ENCODE data around the gene GFRA4.

The GFRA4 gene

DNA sequence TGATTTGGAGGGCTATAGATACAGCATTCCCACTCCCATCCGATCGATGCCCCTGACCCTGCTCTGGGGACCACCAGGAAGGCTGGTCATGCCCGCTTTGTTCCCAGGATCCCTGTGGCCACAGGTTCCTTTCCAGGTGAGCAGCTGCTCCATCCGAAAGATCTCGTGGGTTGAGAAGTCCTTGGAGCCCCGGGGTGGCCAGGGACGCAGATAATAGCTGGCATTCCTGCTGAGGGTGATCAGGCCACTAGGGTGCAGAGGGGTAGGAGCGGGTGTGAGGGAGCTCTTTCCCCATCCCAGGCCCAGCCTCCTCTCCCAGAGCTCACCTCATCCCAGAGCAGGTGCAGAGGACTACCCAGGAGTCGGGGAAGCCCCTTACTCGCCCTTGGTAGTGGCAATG is 11.2 kb upstream of the GFRA4 start:
- no peak for DNase-seq (ENCODE audit: low read depth in 3 of 3)

DNA sequence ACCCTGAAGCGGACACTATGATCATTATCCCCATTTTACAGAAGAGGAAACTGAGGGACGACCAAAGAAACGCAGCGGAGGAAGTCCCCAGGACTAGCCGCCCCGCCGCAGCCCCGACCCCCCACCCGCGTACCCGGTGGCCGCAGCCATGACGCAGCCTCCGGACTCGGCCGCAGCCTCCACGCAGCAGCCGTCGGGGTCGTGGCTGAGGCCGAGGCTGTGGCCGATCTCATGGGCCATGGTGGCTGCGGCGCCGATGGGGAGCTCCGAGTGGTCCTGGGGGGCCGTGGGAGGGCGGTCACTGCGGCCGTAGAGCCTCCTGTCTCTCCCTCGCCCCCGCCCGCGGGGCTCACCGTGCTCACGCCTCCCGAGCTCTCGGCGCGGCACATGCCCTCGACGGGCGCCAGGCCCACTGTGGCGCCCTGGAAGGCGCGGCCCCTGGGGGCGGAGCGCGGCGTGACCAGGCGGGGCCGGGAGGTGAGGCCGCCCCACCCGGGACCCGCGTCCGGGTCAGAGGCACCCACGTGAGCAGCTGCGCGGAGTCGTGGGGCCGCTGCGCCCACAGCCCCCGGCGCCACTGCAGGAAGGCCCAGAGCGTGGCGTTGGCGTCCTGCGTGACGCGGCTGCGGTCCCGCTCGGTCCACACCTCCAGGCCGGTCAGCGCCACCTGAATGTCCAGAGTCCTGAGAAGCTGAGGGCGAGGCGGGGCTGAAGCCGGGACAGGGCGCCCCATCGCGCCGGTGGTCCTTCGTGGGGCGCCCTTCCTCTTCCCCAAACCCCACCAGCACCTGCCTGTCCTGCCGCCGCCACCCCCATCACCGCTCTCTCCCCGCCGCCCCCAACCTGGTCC is 10.2 kb upstream of the GFRA4 start:
- no peak for DNase-seq (ENCODE audit: low read depth in 3 of 3)

DNA sequence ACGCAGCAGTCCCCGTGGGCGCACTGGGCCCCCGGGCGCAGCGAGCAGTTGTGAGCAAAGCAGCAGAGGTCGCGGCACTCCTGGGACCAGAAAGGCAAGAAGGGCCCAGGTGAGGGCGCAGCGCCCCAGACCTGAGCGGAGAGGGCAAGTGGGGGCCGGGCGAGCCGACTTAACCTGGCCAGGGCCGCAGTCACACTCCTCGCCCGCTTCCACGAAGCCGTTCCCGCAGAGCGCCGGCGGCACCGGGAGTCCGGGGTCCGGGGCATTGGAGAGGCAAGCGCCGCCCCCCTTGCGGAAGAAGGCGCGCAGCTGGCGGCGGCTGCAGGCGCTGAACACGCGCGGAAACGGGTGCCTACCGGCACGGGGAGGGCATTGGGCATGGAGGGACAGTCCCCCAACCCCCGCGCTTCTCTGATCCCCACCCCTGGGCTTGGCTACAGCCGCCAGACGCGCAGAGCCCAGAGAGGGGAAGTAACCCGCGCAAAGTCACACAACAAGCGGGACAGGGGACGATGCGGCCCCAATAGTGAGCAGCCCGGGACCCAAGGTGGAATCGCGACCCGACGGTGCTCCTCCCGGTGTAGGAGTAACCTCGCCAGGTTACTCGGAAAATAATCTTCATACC is 9.5 kb upstream of the GFRA4 start:
- no peak for DNase-seq (ENCODE audit: low read depth in 3 of 3)

DNA sequence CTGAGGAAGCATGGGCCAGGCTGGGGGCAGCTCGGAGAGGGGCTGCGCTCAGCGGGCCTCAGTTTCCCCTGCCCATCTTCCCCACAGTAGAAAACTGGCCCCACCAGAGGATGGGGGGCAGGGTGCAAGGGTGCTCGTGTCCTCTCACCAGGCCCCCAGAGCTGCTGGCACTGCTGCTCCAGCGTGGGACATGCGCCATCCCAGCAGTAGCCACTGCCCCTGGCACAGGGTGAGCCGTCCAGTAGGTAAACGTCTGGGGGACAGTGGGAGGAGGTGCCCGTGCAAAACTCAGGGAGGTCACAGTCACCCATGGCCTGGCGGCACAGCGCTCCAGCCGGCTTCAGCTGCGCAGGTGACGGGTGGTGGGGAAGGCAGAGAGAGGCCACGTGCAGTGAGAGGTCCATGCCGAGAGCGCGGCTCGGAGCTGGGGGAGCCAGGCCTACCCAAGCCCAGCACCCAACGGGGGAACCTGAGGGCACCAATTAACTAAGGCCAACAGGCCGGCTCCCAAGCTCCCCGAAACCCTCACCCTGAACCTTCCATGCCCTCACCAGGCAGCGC is 8.9 kb upstream of the GFRA4 start:
- no peak for DNase-seq (ENCODE audit: low read depth in 3 of 3)

DNA sequence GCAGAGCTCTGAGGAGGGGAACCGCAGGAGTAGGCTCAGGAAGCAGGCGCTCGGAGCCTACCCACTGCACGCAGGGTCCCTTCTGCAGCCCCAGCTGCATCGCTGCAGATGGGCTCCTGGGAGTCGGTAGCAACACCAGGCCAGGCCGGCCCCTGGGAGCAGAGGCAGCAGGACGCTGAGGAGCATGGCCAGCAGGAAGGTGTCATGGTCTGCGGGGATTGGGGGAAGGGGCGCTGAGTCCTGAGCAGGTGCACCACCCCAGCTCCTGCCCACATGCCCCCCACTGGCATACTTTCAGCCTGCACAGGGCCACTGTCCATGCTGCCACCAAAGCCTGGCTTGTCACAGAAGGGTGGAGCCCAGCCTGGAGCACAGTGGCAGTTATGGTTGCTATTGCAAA is 7.7 kb upstream of the GFRA4 start:
- no peak for DNase-seq (ENCODE audit: low read depth in 3 of 3)

DNA sequence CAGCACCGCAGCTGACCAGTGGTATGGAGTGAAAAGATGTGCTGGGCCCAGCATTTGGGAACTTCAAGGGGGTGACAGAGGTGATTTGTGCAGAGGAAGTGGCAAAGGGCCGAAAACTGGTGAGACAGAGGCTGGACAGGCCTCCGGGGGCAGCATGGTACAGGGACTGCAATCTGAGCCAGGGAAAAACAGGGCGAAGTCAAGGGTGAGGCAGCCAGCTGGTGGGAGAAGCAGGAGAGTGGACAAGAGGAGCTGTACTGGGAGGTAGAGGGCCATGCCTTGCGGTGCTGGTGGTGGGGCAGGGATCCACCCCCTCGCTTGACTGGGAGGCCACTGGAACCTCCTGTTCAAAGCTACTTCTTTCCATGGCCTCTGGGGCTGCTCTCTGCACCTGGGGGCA is 7.3 kb upstream of the GFRA4 start:
- no peak for DNase-seq (ENCODE audit: low read depth in 3 of 3)

DNA sequence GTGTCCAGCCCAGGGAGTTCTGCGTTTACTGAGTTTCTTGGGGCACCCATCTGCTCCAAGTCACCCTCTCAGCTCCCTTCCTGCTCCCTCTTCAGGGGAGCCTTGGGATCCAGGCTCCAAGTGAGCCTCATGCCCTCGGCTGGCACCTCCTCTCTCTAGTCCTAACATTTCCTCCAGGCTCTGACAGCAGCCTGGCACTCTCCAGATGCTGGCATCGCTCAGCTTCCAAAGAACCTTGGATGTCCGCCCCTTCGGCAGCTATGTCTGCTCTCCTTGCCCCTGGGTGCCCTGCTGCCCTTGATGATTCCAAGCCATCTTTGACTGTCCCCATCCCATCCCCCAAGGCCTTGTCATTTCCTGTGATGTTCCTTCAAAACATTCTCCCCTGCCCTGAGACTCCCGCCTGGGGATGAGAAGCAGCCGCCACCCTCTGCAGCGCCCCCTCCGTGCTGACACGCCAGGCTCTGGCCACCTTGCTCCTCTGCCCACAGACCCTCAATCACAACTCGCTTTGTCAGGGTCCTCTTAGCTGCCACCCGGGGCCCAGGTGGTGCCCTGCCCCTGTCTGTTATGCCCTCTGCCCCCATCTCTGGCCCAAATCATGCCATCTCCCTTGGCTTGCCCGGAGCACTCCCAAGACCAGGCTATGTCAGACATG is 6.6 kb upstream of the GFRA4 start:
- no peak for DNase-seq (ENCODE audit: low read depth in 3 of 3)

DNA sequence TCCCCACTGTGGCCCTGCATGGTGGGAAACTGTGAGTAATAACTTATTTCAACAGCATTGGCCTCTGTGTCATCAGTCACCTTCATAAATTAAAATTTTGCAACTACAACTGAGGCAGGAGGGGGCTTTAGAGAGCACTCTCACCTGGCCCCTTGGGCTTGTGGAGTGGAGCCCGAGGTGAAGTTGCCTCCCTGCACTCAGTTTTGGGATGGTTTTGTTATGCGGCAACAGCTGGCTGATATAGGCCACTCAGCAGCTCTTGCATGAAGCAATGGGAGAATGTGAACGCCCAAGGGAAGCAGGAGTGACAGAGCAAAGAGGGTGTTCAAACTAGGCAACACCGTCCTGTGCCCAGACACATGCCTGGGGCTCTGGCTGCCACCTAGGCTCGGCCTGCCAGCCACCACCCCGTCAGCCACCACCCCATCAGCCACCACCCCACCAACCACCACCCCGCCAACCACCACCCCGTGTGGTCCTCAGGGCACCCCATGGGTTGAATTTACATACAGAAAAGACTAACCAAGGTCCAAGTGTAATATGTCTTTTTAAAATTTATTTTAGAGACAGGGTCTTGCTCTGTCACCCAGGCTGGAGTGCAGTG is 4.3 kb upstream of the GFRA4 start:
- DNase-seq (ENCODE audit: low read depth in 3 of 3), result no peak

DNA sequence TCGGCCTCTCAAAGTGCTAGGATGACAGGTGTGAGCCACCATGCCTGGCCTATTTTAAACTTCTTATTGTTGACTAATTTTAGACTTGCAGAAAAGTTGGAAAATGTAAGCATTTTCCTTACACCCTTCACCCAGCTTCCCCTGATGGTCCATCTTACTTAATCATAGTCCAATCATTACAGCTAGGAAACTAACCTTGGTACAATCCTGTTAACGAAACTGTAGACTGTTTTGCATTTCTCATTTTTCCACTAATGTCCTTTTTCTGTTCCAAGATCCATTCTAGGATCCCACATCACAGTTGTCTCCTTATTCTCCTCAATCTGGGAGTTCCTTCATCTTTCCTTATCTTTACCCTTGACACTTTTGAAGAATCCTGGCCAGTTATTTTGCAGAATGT is 659 bp upstream of the GFRA4 start:
- DNase-seq (ENCODE audit: low read depth in 3 of 3), result no peak

DNA sequence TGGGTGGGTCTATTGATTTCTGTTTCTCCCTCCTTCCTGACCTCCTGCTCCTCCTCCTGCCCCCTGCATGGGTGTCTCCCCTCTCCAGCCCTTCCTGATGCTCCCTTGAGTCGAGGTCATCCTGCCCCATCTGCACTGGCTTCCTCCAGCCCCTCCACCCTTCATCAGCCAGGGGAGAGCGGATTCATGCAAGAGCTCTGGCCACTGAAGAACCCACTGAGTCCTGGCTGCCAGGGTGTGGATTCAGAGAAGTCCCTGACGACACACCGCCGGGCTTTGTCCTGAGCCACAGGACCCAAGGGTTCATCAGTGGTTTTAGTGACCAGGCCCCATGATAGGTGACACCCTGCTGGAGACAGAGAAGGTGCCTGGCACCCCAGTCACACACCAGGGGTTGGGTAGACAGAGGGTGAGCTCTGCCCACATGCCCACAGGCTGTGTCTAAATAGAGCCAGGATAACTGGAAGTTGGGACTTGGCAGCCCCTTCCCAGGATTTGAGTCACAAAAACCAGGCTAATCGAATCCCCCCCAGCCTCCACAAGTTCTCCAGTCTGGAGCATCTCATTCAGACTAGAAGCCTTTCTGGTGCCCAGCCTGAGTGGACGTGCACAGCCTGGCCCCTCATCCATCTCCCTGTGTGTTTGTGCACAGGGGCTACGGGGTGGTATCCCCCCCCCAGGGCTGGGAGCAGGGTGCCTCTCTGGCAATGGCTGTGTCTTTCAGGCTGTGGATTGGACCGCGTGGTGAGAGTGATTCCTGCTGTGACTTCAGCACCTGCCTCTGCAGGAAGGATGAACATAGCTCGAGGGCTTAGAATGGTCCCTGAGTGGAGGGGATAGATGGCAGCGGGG is 1.2 kb downstream of the GFRA4 start:
- no peak for DNase-seq (ENCODE audit: low read depth in 3 of 3)

DNA sequence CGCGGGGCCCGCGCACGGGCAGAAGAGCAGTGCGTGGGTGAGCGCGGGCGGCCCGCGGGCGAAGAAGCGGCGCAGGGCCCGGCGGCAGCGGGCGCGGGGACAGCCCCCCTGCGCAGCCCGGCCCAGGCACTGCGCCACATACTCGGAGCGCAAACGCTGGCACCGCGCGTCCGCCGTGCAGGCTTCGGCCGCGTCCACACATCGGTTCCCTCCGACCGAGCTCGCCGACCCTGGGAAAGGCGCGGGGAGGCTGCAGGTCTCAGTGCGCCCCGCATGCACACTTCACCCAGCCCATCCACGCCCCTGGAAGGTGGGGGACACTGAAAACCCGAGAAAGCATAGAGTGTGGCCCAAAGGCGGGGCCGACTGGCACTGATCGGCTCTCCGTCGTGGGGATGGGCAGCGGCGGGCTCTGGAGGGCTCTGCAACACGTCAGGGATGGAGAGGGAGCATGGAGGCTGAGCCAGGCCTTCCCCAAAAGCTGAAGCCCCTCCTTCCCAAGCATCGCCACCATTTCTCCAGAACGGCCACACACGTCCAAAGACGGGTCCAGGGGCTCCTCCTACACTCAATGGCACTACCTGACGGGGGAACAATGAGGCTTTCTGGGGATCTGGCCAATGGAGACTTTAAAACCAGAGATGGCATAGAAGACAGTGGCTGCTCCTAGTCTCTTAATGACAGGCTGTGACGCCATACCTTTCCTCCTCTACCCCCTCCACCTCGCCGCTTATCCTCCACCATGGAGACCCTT is 2.0 kb downstream of the GFRA4 start:
- DNase-seq (ENCODE audit: low read depth in 3 of 3), result no peak

DNA sequence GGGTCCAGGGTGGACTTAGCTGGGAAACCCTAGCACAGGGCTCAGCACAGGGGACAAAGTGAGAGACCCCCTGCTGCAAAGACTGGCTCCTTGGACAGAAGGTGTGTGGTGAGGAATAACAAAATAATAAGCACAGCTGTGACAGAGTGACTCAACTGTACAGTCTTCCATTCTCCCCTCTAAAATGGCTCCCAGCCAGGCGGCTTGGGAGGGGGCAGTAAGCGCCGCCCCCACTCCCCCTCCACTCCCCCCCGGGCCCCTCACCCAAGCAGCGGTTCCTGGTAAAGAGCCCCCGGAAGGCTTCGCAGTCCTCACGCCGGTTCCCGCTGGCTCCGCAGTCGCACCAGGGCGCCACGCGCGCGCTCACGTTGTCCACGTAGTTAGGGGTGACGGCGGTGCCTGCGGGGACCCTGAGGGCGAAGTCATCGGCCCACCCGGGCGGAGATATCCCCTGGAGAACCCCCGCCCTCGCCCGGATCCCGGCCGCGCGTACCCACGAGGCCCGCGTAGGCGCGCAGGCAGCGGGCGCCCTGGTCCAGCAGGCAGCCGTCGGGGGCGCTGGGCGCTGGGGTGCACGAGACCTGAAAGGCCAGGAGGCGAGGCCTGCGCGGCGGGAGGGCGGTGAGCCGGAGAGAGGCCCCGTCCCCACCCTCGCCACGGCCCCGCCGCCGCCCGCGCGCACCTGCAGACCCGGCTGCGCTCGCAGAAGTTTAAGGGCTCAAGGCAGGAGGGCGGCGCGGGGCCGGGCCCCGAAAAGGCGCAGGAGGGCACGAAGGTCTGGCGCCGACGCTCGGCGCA is 2.7 kb downstream of the GFRA4 start:
- DNase-seq (ENCODE audit: low read depth in 3 of 3), result no peak

DNA sequence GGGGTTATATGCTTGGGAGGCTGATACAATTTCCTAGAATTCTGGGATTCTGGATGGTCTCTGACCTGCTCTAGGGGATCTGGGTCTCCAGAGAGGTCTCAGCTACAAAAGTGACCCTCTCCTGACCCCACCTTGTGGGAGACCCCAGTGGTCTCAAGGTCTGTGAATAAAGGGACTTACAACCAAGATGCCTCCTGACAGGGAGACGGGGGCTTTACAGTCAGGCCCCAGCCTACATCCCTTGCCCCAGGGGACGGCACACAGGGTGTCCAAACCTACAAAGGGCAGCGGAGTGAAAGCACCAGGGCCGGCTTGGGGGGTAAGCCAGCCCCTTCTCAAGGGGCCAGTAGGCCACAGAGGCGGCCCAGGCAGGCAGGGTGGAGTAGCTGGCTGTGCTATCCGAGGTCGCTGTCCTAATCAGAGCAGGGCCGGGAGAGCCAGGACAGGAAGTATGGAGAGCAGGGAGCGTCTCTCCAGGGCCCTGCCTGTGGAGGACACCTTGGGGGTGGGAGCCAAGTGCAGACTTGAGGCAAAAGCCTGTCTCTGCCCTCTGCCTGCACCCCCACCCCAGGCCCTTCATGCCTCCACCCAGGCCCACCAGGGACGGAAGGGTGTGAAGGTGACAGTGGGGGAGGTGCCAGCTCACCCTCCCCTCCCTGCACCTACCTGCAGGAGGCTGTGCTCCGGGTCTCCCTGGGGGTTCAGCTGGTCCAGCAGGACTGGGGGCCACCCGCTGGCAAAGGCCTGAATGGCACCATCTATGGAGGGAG is 3.5 kb downstream of the GFRA4 start:
- DNase-seq (ENCODE audit: low read depth in 3 of 3), result no peak

DNA sequence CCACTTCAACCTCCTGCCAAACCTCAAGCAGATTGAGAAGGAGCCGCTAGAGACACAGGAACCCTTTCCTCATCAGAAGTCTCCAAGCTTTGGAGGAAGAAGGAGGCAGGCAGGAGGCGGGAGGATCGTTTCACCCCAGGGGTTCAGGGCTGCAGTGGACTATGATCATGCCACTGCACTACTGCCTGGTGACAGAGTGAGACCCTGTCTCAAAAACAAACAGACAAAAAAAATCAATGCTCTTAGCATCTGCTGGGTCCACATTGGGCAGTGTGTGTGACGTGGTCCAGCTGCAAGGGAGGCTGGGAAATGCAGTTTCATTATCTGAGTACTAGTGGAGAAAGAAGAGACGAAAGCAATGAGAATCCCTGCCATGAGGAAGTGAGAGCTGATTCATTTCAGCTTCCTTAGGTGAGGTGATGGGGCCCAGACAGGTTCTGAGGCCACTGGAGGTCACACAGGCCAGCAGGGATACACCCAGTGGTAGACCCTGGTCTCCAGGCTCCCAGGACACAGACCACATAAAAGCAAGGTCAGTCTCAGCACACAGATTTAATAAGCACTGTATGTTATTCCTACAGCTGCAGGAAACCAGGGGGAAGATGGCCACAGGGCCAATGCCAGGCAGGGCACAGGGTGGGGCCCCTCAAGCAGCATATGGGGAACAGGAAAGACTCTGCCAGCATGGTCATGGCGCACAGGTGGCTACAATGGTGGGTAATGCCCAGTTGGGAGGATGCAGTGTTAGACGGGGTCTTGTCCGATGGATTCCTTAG is 4.3 kb downstream of the GFRA4 start:
- no peak for DNase-seq (ENCODE audit: low read depth in 3 of 3)

DNA sequence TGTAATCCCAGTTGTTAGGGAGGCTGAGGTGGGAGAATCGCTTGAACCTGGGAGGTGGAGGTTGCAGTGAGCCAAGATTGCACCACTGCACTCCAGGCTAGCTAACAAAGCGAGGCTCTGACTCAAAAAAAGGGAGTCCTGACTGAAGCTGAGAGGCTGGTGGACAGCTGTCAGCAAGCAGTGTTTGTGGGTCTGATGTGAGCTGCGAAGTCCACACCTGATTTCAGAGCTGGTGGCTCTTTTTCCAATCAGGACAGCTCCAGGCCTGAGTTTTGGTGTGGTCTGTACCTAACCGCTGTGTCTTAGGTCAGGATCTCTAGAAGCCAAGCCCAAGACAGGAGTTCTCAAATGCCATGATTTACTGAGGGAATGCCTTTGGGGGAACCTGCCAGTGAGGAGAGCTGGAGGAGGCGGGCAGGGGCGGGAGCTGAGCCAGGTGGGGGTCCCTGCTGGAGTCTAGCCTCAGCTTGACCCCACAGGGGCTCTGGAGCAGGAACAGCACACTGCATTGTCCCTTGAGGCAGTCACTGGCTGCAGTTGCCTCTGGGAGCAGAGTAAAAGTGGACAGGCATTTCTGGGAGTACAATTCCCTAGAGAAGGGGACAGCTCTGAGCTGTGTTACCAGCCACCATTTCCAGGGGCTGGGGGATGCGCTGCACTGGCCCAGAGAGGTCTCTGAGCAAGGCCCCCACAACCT is 5.0 kb downstream of the GFRA4 start:
- no peak for DNase-seq (ENCODE audit: low read depth in 3 of 3)

DNA sequence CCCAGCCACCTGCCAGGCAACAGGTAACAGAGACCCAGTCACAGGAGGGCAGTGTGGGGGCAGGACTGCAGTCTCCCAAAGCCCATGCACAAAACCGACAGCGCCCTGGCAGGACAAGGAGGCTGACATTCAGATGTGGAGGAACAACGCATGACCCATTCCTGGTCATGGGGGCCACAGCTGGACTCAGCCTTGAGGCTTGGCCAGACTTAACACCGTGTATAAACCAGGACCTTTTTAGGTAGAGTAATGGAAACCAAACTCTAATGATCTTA is 8.1 kb downstream of the GFRA4 start:
- no peak for DNase-seq (ENCODE audit: low read depth in 3 of 3)

DNA sequence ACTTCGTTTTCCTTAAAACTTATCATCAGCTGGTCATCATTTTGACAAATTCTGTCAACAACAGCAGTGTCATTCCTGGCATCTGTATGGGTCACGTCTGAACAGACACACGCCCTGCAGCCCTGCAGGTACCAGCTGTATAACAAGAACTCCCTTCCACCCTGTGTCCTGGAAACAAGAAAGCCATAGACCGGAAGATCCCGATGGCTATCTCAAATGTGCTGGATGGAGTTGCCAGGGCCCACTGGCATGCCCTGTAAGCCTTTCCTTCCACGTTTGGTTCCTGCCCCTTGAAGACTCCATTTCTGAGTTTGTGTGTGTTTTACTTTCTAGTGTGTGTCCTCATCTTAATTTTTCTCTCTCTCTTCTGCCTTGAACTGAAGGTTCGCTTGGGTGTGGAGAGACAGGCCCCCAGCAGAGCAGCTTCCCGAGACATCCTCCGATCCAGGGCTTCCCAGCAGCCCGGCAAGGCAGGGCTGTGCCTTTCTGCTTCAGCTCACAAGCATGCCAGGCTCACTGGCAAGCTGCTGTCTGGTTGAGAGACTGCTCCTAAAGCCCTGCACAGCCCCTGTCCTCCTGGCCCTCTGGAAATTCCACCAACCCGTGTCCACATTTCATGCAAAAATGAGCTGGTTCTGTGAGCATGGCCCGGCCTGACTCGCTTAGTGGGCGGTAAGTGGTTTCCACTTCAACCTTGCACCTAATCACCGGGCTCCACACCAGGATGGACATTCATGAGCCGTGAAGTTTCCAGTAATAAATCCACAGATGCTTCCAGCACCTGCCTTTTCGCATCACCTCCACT is 8.7 kb downstream of the GFRA4 start:
- DNase-seq (ENCODE audit: low read depth in 3 of 3), result no peak
